ENCODE results near the gene SENP7. TPM values are rescaled to one million over a fixed set of nuclear protein-coding genes. Genes with fewer than 3 reads are reported as not detected.

The SENP7 gene
- total RNA-seq, 1 experiment from 2014 or later, result 17.4 TPM

- POLR2A ChIA-PET (ENCODE audit: unreplicated experiment), result interaction anchor here (0.6 kb wide), 1 partner anchor 725 kb away, joined by 5 read pairs; no protein-coding TSS in a partner anchor
- no TSS peak for BruUV-seq (replicated peaks)
Observed at GRCh38 chr3:101325393-101326134, 187.4 kb downstream of the SENP7 start.

GRCh38 chr3:101320475-101320874 is 192.5 kb downstream of the SENP7 start, which contains the start of gene IMPG2:
IMPG2 (minus strand) TSS chr3:101320575; CDS start chr3:101320372, 203 bp downstream.
- Histone ChIP-seq H3K27me3 (ENCODE audit: insufficient read depth, low read depth) (no peaks in the 10 kb centered on the region), H4K20me1 (ENCODE audit: insufficient read depth) (no peaks in the 10 kb centered on the region), H3K36me3 (ENCODE audit: low read depth) (no peaks in the 10 kb centered on the region), H3K79me2 (ENCODE audit: low read depth) (no peaks in the 10 kb centered on the region), H3F3A (ENCODE audit: insufficient read depth, low read depth) (no peaks in the 10 kb centered on the region), H3K27ac (no peak within 1 kb of the TSS), H3K9me3 (ENCODE audit: insufficient read depth, low read depth) (no peaks in the 10 kb centered on the region), H3K4me1 (replicated peaks; ENCODE audit: insufficient read depth) (no peaks in the 10 kb centered on the region), H3K9me2 (ENCODE audit: insufficient read depth) (no peaks in the 10 kb centered on the region), H3K4me2 (no peak within 1 kb of the TSS), H3K4me3 (no peak within 1 kb of the TSS), H2AFZ (no peak within 1 kb of the TSS)
- TF ChIP-seq EZH2 (IDR thresholded peaks at IDR 0.05; ENCODE audit: low read depth) (no peak), CTCF (conservative IDR thresholded peaks at IDR 0.05) (no peak)
- BruUV-seq (replicated peaks), result no TSS peak
- POLR2A ChIA-PET (ENCODE audit: unreplicated experiment), result no interaction called here
- no peak for DNase-seq
- intact Hi-C loops (cut with micrococcal nuclease; ENCODE audit: unreplicated experiment), result no loop called here
- CTCF ChIA-PET, result interaction anchor here (0.6 kb wide), 1 partner anchor 186 kb away, joined by 3 read pairs; no protein-coding TSS in a partner anchor

More at GRCh38 chr3:101325393-101326134, 187.4 kb downstream of the SENP7 start:
- H3K4me2 ChIP-seq, result no peak overlapping the region
- no peak overlapping the region for H3K27ac ChIP-seq
- TF ChIP-seq CTCF (conservative IDR thresholded peaks at IDR 0.05), result no peak
- H3K36me3 ChIP-seq (ENCODE audit: low read depth), result no peaks in the 10 kb centered on the region
- no peaks in the 10 kb centered on the region for H3K79me2 ChIP-seq (ENCODE audit: low read depth)
- H3F3A ChIP-seq (ENCODE audit: insufficient read depth, low read depth), result no peaks in the 10 kb centered on the region
- no peaks in the 10 kb centered on the region for H3K9me2 ChIP-seq (ENCODE audit: insufficient read depth)
- no peaks in the 10 kb centered on the region for H3K9me3 ChIP-seq (ENCODE audit: insufficient read depth, low read depth)
- no peaks in the 10 kb centered on the region for H4K20me1 ChIP-seq (ENCODE audit: insufficient read depth)
- intact Hi-C loops (cut with micrococcal nuclease; ENCODE audit: unreplicated experiment), result no loop called here
- H3K4me3 ChIP-seq, result no peak overlapping the region
- CTCF ChIA-PET, result no interaction called here
- no peaks in the 10 kb centered on the region for H3K4me1 ChIP-seq (replicated peaks; ENCODE audit: insufficient read depth)
- H3K27me3 ChIP-seq (ENCODE audit: insufficient read depth, low read depth), result no peaks in the 10 kb centered on the region
- no peak overlapping the region for H2AFZ ChIP-seq
- no peak for DNase-seq

GRCh38 chr3:101319531-101319930 is 193.5 kb downstream of the SENP7 start:
- Histone ChIP-seq H2AFZ (no peak overlapping the region), H3F3A (ENCODE audit: insufficient read depth, low read depth) (no peaks in the 10 kb centered on the region), H3K4me3 (no peak overlapping the region), H3K79me2 (ENCODE audit: low read depth) (no peaks in the 10 kb centered on the region), H3K36me3 (ENCODE audit: low read depth) (no peaks in the 10 kb centered on the region), H3K27me3 (ENCODE audit: insufficient read depth, low read depth) (no peaks in the 10 kb centered on the region), H4K20me1 (ENCODE audit: insufficient read depth) (no peaks in the 10 kb centered on the region), H3K9me3 (ENCODE audit: insufficient read depth, low read depth) (no peaks in the 10 kb centered on the region), H3K4me1 (replicated peaks; ENCODE audit: insufficient read depth) (no peaks in the 10 kb centered on the region), H3K9me2 (ENCODE audit: insufficient read depth) (no peaks in the 10 kb centered on the region), H3K27ac (no peak overlapping the region), H3K4me2 (no peak overlapping the region)
- ChIA-PET CTCF (no interaction called here), POLR2A (ENCODE audit: unreplicated experiment) (no interaction called here)
- no TSS peak for BruUV-seq (replicated peaks)
- TF ChIP-seq EZH2 (IDR thresholded peaks at IDR 0.05; ENCODE audit: low read depth), result no peak
- no peak for TF ChIP-seq CTCF (conservative IDR thresholded peaks at IDR 0.05)
- intact Hi-C loops (cut with micrococcal nuclease; ENCODE audit: unreplicated experiment), result no loop called here
- no peak for DNase-seq

All from PC-9 (cell line).